Amniotic epithelial cell (primary cell): Measurements from ENCODE around the gene SRXN1.
"Not testable (repeated sequence)": the region's sequence is repeated elsewhere in the genome, so short reads cannot be mapped to it uniquely, and the experiment has no call there.

ENCODE experiments used
- DNase-seq: peaks from one replicate; pipeline ENCODE4 v3.0.0-alpha.2; 2010; ENCODE audit warnings: low read depth

Gene SRXN1

GRCh38 chr20:653110-653589 lies at the start of gene SRXN1:
SRXN1 (minus strand) TSS chr20:653200; CDS start chr20:653185, 15 bp downstream.
- DNase-seq = peak; percentile 90

DNA sequence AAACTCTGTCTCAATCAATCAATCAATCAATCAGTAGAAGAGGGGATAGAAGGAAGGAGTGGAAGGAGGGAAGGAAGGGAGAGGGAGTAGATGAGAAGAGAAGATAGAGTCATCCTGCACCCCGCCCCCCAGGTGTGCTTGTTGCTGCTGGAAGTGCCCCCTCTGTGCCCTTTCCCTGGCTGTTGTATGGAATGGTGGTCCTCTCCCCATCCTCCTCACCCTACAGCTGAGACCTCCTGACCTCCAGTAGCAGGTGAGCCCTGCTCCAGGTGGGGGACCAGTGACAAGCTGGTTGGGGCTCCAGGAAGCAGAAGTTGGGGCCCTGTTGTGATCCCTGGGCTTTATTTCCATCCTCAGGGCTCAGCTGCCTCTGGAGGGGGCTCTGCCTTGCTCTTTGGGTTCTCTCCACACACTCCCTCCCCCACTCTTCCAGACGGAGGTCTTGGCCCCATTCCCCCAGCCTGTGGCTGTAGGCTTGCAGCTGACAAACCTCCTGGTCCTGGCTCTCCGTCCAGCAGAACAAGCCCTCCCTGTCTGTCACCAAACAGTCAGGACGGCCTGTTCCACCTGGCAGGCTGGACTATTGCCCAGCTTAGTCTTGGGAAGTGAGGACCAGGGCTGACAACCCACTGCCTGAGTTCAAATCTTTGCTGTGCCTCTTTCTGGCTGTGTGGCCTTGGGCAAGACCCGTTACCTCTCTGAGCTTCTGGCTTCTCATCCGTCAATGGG lies 48.6 kb upstream of the SRXN1 start:
- DNase-seq = no peak

- no peak for DNase-seq
These were observed 46.9 kb upstream of the SRXN1 start for GRCh38 chr20:699811-700338.

DNA sequence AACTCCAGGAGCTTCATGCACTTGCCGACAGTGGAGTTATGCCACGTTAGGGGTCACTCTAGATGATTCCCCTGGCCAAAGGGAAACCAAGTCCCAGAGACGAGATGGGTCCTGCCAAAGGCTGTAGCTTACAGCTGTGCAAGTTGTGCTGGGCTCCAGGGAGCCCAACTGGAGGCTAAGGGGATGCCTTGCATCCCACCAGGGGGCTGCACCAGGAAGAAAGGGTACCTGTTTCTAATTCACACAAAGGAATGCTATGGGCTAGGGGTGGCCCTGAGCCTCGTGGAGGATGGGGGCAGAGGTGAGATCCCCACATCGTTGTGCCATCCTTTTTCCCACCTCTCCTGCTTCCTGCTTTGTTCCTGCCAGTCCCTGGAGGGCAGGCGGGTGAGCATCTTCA lies 46.3 kb upstream of the SRXN1 start:
- no peak for DNase-seq

DNA sequence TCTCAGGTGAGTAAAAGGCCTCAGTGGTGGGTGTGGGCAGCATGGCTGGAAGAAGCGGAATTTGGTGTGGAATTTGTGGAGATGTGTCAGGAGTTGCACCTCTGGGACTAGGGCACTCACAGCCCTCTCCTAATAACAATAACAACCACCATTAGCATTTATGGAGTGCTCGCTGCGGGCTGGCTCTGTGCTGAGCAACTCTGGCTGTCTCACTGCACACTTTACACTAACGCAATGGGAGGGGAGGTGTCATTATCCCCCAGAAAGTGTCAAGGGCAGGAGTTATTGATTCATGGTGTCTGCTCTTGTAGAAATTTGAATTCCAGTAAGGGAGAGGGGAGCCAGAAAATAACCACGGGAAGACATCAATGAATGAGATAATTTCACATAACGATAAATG lies 45.3 kb upstream of the SRXN1 start:
- DNase-seq = no peak

DNA sequence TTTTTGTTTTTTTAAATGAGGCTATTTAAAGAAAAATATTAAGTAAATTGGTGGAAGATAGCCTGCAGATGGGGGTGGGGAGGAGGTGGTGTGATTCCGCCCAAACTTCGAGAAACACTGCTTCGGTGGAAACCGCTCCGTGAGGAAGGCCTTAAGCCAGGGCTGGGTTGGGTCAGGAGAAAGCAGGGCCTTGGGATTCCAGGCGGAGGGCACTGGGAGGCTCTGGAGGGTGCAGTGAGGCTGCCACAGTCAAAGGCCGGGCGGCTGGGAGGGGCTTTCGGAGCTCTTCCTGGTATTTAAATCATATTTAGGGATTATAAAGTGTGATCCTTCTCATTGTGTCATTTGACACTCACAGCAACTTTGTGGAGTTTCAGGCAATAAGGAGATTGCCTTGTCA lies 44.8 kb upstream of the SRXN1 start:
- DNase-seq = no peak

DNA sequence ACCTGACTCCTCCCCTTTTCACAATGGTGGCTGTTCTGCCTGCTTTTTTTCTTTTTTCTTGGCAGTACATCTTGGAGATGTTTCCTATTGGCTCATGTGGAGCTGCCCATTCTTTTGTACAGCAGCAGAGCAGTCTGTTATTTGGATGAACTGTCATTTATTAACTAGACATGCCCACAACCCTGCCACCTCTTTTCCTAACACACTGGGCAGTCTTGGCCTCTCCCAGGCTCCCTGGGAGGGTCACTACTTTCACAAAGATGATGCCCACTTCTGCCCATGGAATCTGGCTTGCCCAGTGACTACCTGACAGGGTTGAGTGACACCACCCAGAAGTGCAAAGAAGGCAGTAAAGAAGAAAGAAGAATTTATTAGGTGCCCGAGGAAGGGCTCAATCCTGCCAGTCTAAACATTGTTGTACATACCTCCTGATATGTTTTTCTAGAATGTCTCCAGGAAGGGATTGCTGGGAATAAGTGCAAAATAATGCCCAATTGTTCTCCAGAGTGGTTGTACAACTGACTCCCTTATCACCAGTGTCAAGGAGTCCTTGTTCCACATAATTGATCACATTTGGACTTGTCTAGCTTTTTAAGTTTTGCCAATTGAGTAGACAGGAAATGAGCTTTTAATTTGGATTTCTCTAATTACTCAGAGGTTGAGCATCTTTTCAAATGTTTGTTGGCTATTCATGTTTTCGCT lies 42.3 kb upstream of the SRXN1 start:
- no peak for DNase-seq

DNA sequence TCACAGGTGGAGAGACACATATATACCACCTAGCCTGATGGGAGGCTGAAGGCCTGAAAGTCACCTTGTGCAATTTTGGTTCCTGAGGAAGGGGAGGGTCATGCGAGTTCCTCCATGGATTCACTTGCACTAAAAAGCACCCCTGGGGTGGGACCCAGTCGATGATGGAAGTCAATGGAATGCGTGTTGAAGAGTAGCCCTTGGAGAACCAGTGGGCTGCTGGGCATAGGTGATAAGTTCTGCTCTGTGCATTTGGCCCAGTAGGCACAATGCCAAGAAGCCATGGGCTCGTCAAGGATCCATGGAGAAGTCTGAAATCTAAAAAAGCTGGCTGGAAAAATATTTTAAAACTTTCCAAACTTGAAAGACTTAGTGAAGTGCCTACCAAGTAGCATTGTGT lies 41.5 kb upstream of the SRXN1 start:
- DNase-seq = no peak

GRCh38 chr20:693786-694185 lies 40.8 kb upstream of the SRXN1 start:
- DNase-seq = not testable (repeated sequence)

- no peak for DNase-seq
These were observed 39.0 kb upstream of the SRXN1 start for GRCh38 chr20:692044-692443.

GRCh38 chr20:689947-690346 lies 36.9 kb upstream of the SRXN1 start:
- DNase-seq = no peak

- DNase-seq = no peak
These were observed 36.3 kb upstream of the SRXN1 start for GRCh38 chr20:689348-689747.

- DNase-seq = peak; percentile 25
These were observed 35.8 kb upstream of the SRXN1 start for GRCh38 chr20:688809-689212.

GRCh38 chr20:687468-688203 lies 34.6 kb upstream of the SRXN1 start:
- no peak for DNase-seq

GRCh38 chr20:684676-685319 lies 31.8 kb upstream of the SRXN1 start:
- no peak for DNase-seq

DNA sequence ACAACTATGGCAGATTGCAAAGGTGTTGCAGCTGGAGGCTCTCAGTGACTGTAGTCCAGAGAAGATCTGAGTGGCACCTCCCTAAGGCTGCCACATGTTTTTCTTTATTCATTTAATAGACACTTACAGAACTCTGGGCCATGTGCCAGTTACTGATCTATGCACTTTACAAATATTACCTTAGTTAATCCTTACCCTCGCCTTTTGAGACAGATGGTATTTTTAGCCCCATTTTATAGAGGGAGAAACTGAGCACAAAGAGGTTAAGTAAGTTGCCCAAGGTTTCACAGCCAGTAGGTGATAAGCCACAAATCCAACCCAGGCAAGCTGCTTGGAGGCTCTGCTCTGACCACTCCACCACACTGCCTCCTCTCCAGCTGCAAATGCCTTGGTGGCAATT lies 29.1 kb upstream of the SRXN1 start:
- DNase-seq = no peak

DNA sequence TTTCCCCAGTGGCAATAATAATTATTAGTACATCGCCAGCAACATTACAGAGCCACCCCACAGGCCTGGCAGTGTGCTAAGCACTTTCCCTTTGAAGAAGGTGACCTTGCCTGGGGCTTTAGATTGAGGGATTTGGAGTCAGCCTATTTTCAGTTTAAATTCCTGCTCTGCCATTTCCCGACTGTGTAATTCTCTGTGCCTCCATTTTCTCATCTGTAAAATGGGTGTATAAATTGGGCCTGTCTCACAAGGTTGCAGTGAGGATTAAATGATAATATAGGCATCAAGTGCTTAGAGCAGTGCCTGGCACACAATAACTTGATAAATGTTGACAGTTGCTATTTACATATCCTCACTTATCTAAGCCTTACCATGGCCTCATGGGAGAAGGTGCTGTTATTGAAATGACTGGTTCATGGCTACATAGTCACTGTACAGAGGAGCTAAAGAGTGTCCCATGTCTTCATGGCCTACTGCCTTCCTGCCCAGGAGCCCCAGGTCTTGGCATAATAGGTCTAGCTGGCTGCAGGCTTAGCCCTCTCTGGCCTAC lies 27.7 kb upstream of the SRXN1 start:
- DNase-seq = no peak

DNA sequence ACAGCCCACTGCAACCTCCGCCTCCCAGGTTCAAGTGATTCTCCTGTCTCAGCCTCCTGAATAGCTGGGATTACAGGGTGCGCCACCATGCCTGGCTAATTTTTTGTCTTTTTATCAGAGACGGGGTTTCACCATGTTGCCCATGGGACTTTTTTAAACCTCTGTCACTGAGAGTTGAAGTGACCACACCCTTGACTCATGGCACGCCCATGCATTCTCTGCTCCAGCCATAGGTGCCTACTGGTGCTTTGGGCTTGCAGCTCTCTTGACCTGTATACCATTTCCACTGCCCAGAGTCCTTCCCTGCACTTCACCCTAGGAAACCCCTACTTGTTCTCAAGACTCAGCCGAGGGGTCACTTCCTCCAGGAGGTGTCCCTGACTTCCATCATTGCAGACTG lies 25.0 kb upstream of the SRXN1 start:
- DNase-seq = no peak

- DNase-seq = no peak
These were observed 24.0 kb upstream of the SRXN1 start for GRCh38 chr20:676967-677366.

DNA sequence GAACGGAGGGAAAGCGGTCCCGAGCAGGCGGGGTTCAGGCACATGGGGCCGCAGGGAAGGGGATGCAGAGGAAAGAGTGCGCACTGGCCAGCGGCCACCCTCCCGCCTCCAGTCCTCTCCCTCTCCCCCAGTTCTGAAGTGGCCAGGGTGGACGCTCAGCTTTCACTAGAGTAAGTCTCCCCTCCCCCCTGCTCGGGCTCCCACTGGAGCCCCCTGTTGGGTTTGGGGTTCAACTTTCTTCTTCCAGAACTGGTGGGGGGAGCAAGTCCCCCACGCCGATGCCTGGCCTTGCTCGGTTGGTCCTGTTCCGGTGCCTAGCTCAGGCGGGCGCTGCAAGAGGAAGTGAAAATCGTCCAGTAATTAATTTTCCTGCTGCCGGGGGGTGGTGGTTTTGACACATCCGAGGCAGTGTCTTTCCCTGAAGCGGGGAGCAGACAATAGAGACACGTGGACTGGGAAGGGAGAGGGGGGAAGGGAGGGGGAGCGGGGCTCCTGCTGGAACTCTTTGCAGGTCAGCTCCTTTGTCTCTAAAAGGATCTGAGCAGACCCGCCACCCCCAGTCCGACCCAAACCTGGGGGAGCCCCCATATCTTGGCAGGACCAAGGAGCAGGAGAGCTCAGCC lies 23.4 kb upstream of the SRXN1 start:
- DNase-seq = no peak
